Chondrocyte (in vitro differentiated cells): ENCODE measurements around the gene RAC2. TPM values are rescaled to one million over a fixed set of nuclear protein-coding genes. Genes with fewer than 3 reads are reported as not detected.

Source experiments
- DNase-seq: peaks from one replicate; pipeline ENCODE4 v3.0.0; 2021; ENCODE audit warnings: mixed read lengths, low spot score
- H3K27ac Mint-ChIP-seq: one replicate; pipeline ENCODE4 v1.8.0; 2021; ENCODE audit warnings: mild to moderate bottlenecking, moderate library complexity, mixed read lengths; ENCODE audit not compliant: unreplicated experiment
- H3K27me3 Mint-ChIP-seq: 2 replicates; pipeline ENCODE4 v1.8.0; 2021; ENCODE audit warnings: low read depth, mixed read lengths
- H3K36me3 Mint-ChIP-seq: 2 replicates; pipeline ENCODE4 v1.8.0; 2021; ENCODE audit warnings: low read depth, mixed read lengths
- H3K4me1 Mint-ChIP-seq: 2 replicates; pipeline ENCODE4 v1.8.0; 2021; ENCODE audit warnings: low read depth, mild to moderate bottlenecking, mixed read lengths
- H3K4me3 Mint-ChIP-seq: one replicate; pipeline ENCODE4 v1.8.0; 2021; ENCODE audit warnings: mild to moderate bottlenecking, moderate library complexity, mixed read lengths; ENCODE audit not compliant: unreplicated experiment
- H3K9me3 Mint-ChIP-seq: 2 replicates; pipeline ENCODE4 v1.8.0; 2021; ENCODE audit warnings: low read depth, mixed read lengths
- CTCF ChIP-seq: fragments of 200-600 bp; sonication (generic); IDR thresholded peaks from 2 replicates; pipeline ENCODE4 v1.5.0; 2021; ENCODE audit warnings: antibody characterized with exemption, mild to moderate bottlenecking, moderate library complexity
- total RNA-seq: library from RNA; stranded (reverse); gene quantifications from 3 replicates; pipeline ENCODE4 v1.2.1, GENCODE V29; 2021

Gene RAC2
- total RNA-seq, 1 donor from 2014 or later = 0.20 TPM

- peaks cover 18% of the 10 kb centered on the region for H3K4me1 Mint-ChIP-seq
- H3K36me3 Mint-ChIP-seq = peaks cover 4% of the 10 kb centered on the region
- H3K9me3 Mint-ChIP-seq = peaks cover 13% of the 10 kb centered on the region
- no peak overlapping the region for H3K27ac Mint-ChIP-seq
- H3K4me3 Mint-ChIP-seq = no peak overlapping the region
- DNase-seq = peak; percentile 53
- peaks cover 9% of the 10 kb centered on the region for H3K27me3 Mint-ChIP-seq
- TF ChIP-seq CTCF = no peak
Observed at GRCh38 chr22:37263966-37264887, 20.2 kb upstream of the RAC2 start.

- TF ChIP-seq CTCF = no peak
- H3K27me3 Mint-ChIP-seq = peaks cover 12% of the 10 kb centered on the region
- peaks cover 19% of the 10 kb centered on the region for H3K4me1 Mint-ChIP-seq
- H3K4me3 Mint-ChIP-seq = no peak overlapping the region
- peaks cover 4% of the 10 kb centered on the region for H3K36me3 Mint-ChIP-seq
- no peak overlapping the region for H3K27ac Mint-ChIP-seq
- DNase-seq = peak; percentile 39
- H3K9me3 Mint-ChIP-seq = peaks cover 13% of the 10 kb centered on the region
Observed at GRCh38 chr22:37262346-37262745, 18.3 kb upstream of the RAC2 start.

- H3K36me3 Mint-ChIP-seq = peaks cover 4% of the 10 kb centered on the region
- H3K9me3 Mint-ChIP-seq = peaks cover 13% of the 10 kb centered on the region
- peaks cover 12% of the 10 kb centered on the region for H3K4me1 Mint-ChIP-seq
- H3K4me3 Mint-ChIP-seq = no peak overlapping the region
- TF ChIP-seq CTCF = peak; percentile 89
- no peak overlapping the region for H3K27ac Mint-ChIP-seq
- peak; percentile 52 for DNase-seq
- H3K27me3 Mint-ChIP-seq = peaks cover 15% of the 10 kb centered on the region
Observed at GRCh38 chr22:37260901-37261336, 16.9 kb upstream of the RAC2 start.

DNA sequence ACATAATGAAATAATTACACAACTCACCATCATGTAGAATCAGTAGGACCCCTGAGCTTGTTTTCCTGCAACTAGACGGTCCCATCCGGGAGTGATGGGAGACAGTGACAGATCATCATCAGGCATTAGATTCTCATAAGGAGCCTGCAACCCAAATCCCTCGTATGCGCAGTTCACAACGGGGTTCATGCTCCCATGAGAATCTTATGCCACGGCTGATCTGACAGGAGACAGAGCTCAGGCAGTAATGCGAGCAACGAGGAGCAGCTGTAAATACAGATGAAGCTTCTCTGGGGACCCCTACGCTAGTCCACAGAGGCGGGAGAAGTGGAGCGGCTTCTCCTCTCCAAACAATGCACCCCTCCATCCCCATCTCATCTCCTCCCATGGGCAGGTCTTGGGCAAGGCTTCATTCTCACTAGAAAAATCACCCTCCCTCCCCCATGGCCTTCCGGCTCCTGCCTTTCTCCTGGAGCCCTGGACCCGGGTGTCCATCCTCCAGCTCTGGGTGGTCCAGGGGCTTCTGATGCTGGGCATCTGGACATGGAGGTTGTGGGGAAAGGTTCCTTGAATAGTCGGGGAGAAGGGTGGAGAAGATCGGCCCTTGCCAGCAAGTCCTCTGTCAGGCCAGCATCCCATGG, 16.2 kb upstream of the RAC2 start:
- peaks cover 12% of the 10 kb centered on the region for H3K4me1 Mint-ChIP-seq
- H3K27ac Mint-ChIP-seq = no peak overlapping the region
- peaks cover 13% of the 10 kb centered on the region for H3K9me3 Mint-ChIP-seq
- peaks cover 2% of the 10 kb centered on the region for H3K36me3 Mint-ChIP-seq
- no peak for TF ChIP-seq CTCF
- peak; percentile 52 for DNase-seq
- H3K4me3 Mint-ChIP-seq = no peak overlapping the region
- peaks cover 21% of the 10 kb centered on the region for H3K27me3 Mint-ChIP-seq

- H3K4me3 Mint-ChIP-seq = no peak overlapping the region
- H3K36me3 Mint-ChIP-seq = peaks cover 2% of the 10 kb centered on the region
- H3K27ac Mint-ChIP-seq = no peak overlapping the region
- peak; percentile 82 for TF ChIP-seq CTCF
- H3K27me3 Mint-ChIP-seq = peaks cover 23% of the 10 kb centered on the region
- peaks cover 10% of the 10 kb centered on the region for H3K9me3 Mint-ChIP-seq
- H3K4me1 Mint-ChIP-seq = peaks cover 16% of the 10 kb centered on the region
- DNase-seq = peak; percentile 44
Observed at GRCh38 chr22:37259540-37260029, 15.5 kb upstream of the RAC2 start.
